SK-N-MC (cell line): ENCODE data around the gene ZNF462.
"Not testable (repeated sequence)": the region's sequence is repeated elsewhere in the genome, so short reads cannot be mapped to it uniquely, and the experiment has no call there.

Experiments used
- DNase-seq: peaks from one replicate; pipeline ENCODE4 v3.0.0-alpha.2; 2011; ENCODE audit warnings: low read depth, low spot score
- H3K27ac ChIP-seq: fragments of 200-600 bp; sonication (generic); 2 replicates; pipeline ENCODE4 v1.5.1; 2016; ENCODE audit warnings: mixed run types
- H3K36me3 ChIP-seq: fragments of 200-600 bp; sonication (generic); 2 replicates; pipeline ENCODE4 v1.6.1; 2017; ENCODE audit warnings: antibody characterized with exemption, low read length, mixed read lengths; ENCODE audit not compliant: insufficient read depth
- H3K4me3 ChIP-seq: fragments of 200-600 bp; sonication (generic); 2 replicates; pipeline ENCODE4 v1.5.1; 2016
- H3K9ac ChIP-seq: fragments of 200-600 bp; sonication (generic); 2 replicates; pipeline ENCODE4 v1.8.0; 2017; ENCODE audit warnings: mixed run types, mixed read lengths; ENCODE audit not compliant: insufficient read length
- H3K9me3 ChIP-seq: fragments of 200-600 bp; sonication (generic); 2 replicates; pipeline ENCODE4 v1.6.1; 2017; ENCODE audit warnings: low read depth, mild to moderate bottlenecking, antibody characterized with exemption, low read length, moderate library complexity, mixed read lengths
- EZH2 ChIP-seq: fragments of 200-600 bp; sonication (generic); IDR thresholded peaks from one replicate; pipeline ENCODE4 v1.6.1; 2017; ENCODE audit warnings: antibody characterized with exemption
- FOXP2 ChIP-seq: optimal IDR thresholded peaks from 2 replicates; pipeline ENCODE3; 2011; ENCODE audit warnings: mild to moderate bottlenecking, moderate library complexity; ENCODE audit not compliant: insufficient read depth; ENCODE audit errors: extremely low read length, control extremely low read depth
- POLR2AphosphoS5 ChIP-seq: IDR thresholded peaks from 2 replicates; pipeline ENCODE4 v1.6.1; 2012; ENCODE audit warnings: mild to moderate bottlenecking, low read depth, low read length, borderline replicate concordance

Gene ZNF462

GRCh38 chr9:106897751-106898150, 34.8 kb downstream of the ZNF462 start:
- H3K36me3 ChIP-seq: no peaks in the 10 kb centered on the region
- H3K9me3 ChIP-seq: no peaks in the 10 kb centered on the region
- H3K9ac ChIP-seq: no peak overlapping the region
- DNase-seq: no peak
- no peak overlapping the region for H3K4me3 ChIP-seq
- no peak overlapping the region for H3K27ac ChIP-seq
- TF ChIP-seq EZH2 (no peak), POLR2AphosphoS5 (no peak), FOXP2 (no peak)

- not testable (repeated sequence) for H3K9ac ChIP-seq, DNase-seq, H3K9me3 ChIP-seq, H3K4me3 ChIP-seq, H3K27ac ChIP-seq, H3K36me3 ChIP-seq
Observed at GRCh38 chr9:106900523-106900922, 37.6 kb downstream of the ZNF462 start.

- Histone ChIP-seq H3K27ac (no peak overlapping the region), H3K9ac (no peak overlapping the region), H3K4me3 (no peak overlapping the region), H3K9me3 (no peaks in the 10 kb centered on the region), H3K36me3 (no peaks in the 10 kb centered on the region)
- DNase-seq: no peak
- TF ChIP-seq POLR2AphosphoS5 (no peak), EZH2 (no peak), FOXP2 (no peak)
Observed at GRCh38 chr9:106906129-106906528, 43.2 kb downstream of the ZNF462 start.

DNA sequence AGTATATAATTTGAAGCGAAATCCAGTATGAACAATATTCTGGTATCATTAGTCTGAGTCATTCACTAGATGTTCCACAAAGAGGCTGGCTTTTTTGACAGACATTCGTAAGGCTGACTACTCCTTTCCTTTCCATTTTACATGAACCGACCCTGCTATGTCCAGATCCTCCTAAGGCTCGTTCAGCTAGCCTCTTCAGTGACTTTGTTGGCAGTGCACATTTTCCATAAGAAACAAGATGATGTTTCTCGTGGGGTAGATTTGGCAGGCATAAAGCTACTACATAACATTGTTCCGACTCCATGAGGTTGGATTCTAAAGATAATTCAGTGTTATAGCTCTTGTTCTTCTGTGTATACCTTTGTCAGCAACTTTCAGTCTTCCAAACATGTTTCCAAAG, 49.0 kb downstream of the ZNF462 start:
- Histone ChIP-seq H3K9me3 (no peaks in the 10 kb centered on the region), H3K36me3 (no peaks in the 10 kb centered on the region), H3K4me3 (no peak overlapping the region), H3K9ac (no peak overlapping the region), H3K27ac (no peak overlapping the region)
- TF ChIP-seq EZH2 (no peak), POLR2AphosphoS5 (no peak), FOXP2 (no peak)
- no peak for DNase-seq

DNA sequence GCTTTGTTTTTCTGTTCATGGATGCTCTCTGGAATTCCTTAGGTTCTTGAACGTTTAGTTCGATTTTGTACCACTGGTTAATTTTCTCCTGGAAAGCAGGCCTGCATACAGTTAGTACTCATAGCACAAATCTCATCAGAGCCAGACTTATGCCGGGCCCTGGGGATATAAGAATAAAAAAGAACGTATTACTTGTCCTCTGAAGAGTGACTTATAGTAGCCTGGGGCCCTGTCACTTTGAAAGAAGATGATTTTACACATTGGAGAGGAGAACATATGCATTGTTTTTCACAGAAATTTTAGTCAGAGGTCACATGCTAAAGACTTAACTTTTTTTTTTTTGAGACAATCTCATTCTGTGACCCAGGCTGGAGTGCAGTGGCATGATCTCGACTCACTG, 50.3 kb downstream of the ZNF462 start:
- Histone ChIP-seq H3K27ac (no peak overlapping the region), H3K4me3 (no peak overlapping the region), H3K9ac (no peak overlapping the region), H3K36me3 (no peaks in the 10 kb centered on the region), H3K9me3 (no peaks in the 10 kb centered on the region)
- DNase-seq: no peak
- no peak for TF ChIP-seq EZH2

- Histone ChIP-seq H3K27ac (no peak overlapping the region), H3K4me3 (no peak overlapping the region), H3K9ac (no peak overlapping the region), H3K36me3 (no peaks in the 10 kb centered on the region), H3K9me3 (no peaks in the 10 kb centered on the region)
- TF ChIP-seq EZH2: no peak
- TF ChIP-seq POLR2AphosphoS5: no peak
- no peak for TF ChIP-seq FOXP2
- DNase-seq: no peak
Observed at GRCh38 chr9:106915851-106916250, 52.9 kb downstream of the ZNF462 start.

- DNase-seq: no peak
- Histone ChIP-seq H3K27ac (no peak overlapping the region), H3K4me3 (no peak overlapping the region), H3K9ac (no peak overlapping the region), H3K9me3 (no peaks in the 10 kb centered on the region), H3K36me3 (no peaks in the 10 kb centered on the region)
- TF ChIP-seq EZH2 (no peak), FOXP2 (no peak), POLR2AphosphoS5 (no peak)
Observed at GRCh38 chr9:106916466-106917235, 53.7 kb downstream of the ZNF462 start.

DNA sequence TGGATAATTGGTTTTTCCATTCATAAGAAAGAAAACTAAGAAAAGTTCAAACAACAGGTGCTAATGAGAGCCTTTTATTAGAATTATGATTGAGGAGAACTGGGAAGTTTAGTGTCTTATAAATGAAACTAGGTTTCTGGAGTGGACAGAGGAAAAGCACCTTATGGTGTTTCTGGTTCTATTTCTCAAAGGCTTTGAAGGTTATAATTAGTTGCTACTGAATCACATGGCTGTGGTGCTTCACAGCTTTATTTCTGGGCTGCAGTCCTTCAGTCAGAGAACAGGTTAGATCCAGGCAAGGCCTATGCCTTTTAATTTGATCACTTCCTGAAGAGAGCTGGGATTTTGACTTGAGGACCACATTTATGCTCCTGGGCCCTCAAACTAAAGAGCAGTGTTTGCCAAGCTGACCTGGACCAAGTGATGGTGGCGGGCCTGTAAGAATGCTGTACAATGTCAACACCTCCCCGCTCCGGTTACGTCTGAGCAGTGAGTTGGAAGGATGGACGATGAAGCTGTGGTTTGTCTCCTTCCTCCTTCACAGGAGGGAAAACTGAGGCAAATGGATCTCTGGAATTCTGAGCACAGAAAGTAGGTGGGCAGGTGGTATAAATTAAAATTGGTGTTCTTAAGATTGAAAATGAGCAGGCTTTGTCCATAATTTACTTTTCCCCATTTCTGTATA, 56.0 kb downstream of the ZNF462 start:
- H3K27ac ChIP-seq: no peak overlapping the region
- H3K4me3 ChIP-seq: no peak overlapping the region
- H3K9me3 ChIP-seq: no peaks in the 10 kb centered on the region
- TF ChIP-seq EZH2 (no peak), FOXP2 (no peak)
- DNase-seq: no peak
- no peaks in the 10 kb centered on the region for H3K36me3 ChIP-seq
- H3K9ac ChIP-seq: no peak overlapping the region

GRCh38 chr9:106920091-106920490, 57.1 kb downstream of the ZNF462 start:
- TF ChIP-seq POLR2AphosphoS5 (no peak), FOXP2 (no peak), EZH2 (no peak)
- no peak overlapping the region for H3K9ac ChIP-seq
- no peak overlapping the region for H3K4me3 ChIP-seq
- no peak overlapping the region for H3K27ac ChIP-seq
- no peaks in the 10 kb centered on the region for H3K9me3 ChIP-seq
- no peak for DNase-seq
- no peaks in the 10 kb centered on the region for H3K36me3 ChIP-seq
